ENCODE data around the gene FOXF2. TPM values are rescaled to one million over a fixed set of nuclear protein-coding genes. Genes with fewer than 3 reads are reported as not detected.

FOXF2 gene
- total RNA-seq, 2 donors from 2014 or later: 0.55 TPM; not detected in 1

GRCh38 chr6:1439349-1439748 lies 50.0 kb downstream of the FOXF2 start:
- Histone ChIP-seq H3K27me3 (peaks cover 0 to 6% of the 10 kb centered on the region in 2 donors), H3K27ac (no peak overlapping the region), H3K4me3 (no peak overlapping the region), H3K4me1 (no peaks in the 10 kb centered on the region), H3K9me3 (no peaks in the 10 kb centered on the region), H3K36me3 (no peaks in the 10 kb centered on the region)
- no peak for DNase-seq (ENCODE audit: low spot score)
- no peak for TF ChIP-seq CTCF (IDR thresholded peaks at IDR 0.05)

GRCh38 chr6:1442929-1443328 lies 53.6 kb downstream of the FOXF2 start:
- Histone ChIP-seq H3K27ac (no peak overlapping the region), H3K27me3 (peaks cover 0 to 6% of the 10 kb centered on the region in 2 donors), H3K9me3 (no peaks in the 10 kb centered on the region), H3K4me1 (no peaks in the 10 kb centered on the region), H3K4me3 (no peak overlapping the region), H3K36me3 (no peaks in the 10 kb centered on the region)
- TF ChIP-seq CTCF (IDR thresholded peaks at IDR 0.05): no peak
- no peak for DNase-seq (ENCODE audit: low spot score)

Small RNA genes lying within 50 kb of the gene (microRNA-seq; reads per million reads assigned to microRNA genes)
- 0 reads per million in 2 donors for gene MIR6720 (ENCODE audit: borderline number of aligned reads in 2 of 2, borderline replicate concordance in 1 of 2)

Other genes starting within 250 kb of the FOXF2 start
- gene FOXQ1, start 77.5 kb upstream of the FOXF2 start, total RNA-seq: not detected
- gene FOXC1, start 220.3 kb downstream of the FOXF2 start, total RNA-seq: 10 to 100 TPM; 13.5 to 23.6 TPM